Endothelial cell (in vitro differentiated cells): ENCODE measurements around the gene PRSS56. TPM values are rescaled to one million over a fixed set of nuclear protein-coding genes. Genes with fewer than 3 reads are reported as not detected.

ENCODE experiments used
- DNase-seq: peaks from one replicate; pipeline ENCODE4 v3.0.0; 2021; ENCODE audit warnings: low spot score
- H3K27ac Mint-ChIP-seq: one replicate; pipeline ENCODE4 v1.8.0; 2021; ENCODE audit warnings: mixed read lengths, inconsistent platforms; ENCODE audit not compliant: unreplicated experiment
- H3K27me3 Mint-ChIP-seq: one replicate; pipeline ENCODE4 v1.8.0; 2021; ENCODE audit warnings: mild to moderate bottlenecking, moderate library complexity, mixed read lengths, inconsistent platforms; ENCODE audit not compliant: unreplicated experiment
- H3K36me3 Mint-ChIP-seq: one replicate; pipeline ENCODE4 v1.8.0; 2021; ENCODE audit warnings: mild to moderate bottlenecking, low read depth, mixed read lengths, inconsistent platforms; ENCODE audit not compliant: unreplicated experiment
- H3K4me1 Mint-ChIP-seq: one replicate; pipeline ENCODE4 v1.8.0; 2021; ENCODE audit warnings: mild to moderate bottlenecking, mixed read lengths, inconsistent platforms; ENCODE audit not compliant: unreplicated experiment
- H3K4me3 Mint-ChIP-seq: one replicate; pipeline ENCODE4 v1.8.0; 2021; ENCODE audit warnings: mild to moderate bottlenecking, mixed read lengths, inconsistent platforms; ENCODE audit not compliant: unreplicated experiment
- H3K9me3 Mint-ChIP-seq: one replicate; pipeline ENCODE4 v1.8.0; 2021; ENCODE audit warnings: mixed read lengths, inconsistent platforms; ENCODE audit not compliant: unreplicated experiment
- total RNA-seq: library from RNA; stranded (reverse); fragmentation: NEBNext Ultra II Directional; extraction: Animal tissue kit (Norgen Biotek cat#: 25700); gene quantifications from one replicate; pipeline ENCODE4 v1.2.1, GENCODE V29; 2021; ENCODE audit not compliant: unreplicated experiment
- TF ChIP-seq, protein P1 (sequence below): fragments of 200-600 bp; sonication (generic); IDR thresholded peaks from one replicate; pipeline ENCODE4 v1.5.0; 2021; ENCODE audit warnings: antibody characterized with exemption; ENCODE audit not compliant: unreplicated experiment

PRSS56 gene
- total RNA-seq, 1 donor from 2014 or later = not detected

DNA sequence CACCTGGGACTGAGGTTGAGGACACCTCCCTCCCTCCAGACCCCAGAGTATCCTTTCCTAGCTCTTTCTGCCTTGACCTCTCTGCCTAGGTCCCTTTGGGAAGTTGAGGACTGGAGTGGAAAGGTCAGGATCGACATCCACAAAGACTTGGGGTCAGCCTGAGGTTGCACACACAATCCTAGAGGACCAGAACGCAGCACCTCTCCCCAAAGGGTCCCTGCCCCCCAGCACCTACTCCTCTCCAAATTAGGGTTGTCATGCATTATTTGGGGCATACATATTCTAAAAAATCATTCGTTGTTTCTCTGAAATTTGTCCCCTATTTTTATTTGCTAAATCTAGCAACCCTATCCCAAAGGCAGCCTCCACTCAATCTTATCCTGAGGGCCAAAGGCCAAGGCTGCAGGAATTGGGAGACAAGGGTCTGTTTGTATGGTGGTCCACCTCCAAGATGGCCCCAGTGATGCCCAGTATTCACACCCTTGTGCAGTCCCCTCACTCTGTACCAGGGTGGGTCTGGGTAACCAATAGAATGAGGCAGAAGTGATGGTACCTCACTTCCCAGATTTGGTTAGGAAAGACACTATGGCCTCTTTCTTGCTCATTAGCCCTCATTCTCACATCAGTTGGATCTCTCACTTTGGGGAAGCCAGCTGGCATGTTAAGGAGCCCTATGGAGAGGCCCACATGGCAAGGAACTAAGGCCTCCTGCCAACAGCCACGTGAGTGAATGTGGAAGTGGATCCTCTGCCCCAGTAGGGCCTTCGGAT, 15.8 kb downstream of the PRSS56 start:
- DNase-seq = no peak
- TF ChIP-seq, protein P1, sequence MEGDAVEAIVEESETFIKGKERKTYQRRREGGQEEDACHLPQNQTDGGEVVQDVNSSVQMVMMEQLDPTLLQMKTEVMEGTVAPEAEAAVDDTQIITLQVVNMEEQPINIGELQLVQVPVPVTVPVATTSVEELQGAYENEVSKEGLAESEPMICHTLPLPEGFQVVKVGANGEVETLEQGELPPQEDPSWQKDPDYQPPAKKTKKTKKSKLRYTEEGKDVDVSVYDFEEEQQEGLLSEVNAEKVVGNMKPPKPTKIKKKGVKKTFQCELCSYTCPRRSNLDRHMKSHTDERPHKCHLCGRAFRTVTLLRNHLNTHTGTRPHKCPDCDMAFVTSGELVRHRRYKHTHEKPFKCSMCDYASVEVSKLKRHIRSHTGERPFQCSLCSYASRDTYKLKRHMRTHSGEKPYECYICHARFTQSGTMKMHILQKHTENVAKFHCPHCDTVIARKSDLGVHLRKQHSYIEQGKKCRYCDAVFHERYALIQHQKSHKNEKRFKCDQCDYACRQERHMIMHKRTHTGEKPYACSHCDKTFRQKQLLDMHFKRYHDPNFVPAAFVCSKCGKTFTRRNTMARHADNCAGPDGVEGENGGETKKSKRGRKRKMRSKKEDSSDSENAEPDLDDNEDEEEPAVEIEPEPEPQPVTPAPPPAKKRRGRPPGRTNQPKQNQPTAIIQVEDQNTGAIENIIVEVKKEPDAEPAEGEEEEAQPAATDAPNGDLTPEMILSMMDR = no peak
- Mint-ChIP-seq H3K27me3 (peaks cover 7% of the 10 kb centered on the region), H3K4me3 (no peak overlapping the region), H3K9me3 (peaks cover 3% of the 10 kb centered on the region), H3K27ac (no peak overlapping the region), H3K36me3 (peaks cover 4% of the 10 kb centered on the region), H3K4me1 (peaks cover 5% of the 10 kb centered on the region)

DNA sequence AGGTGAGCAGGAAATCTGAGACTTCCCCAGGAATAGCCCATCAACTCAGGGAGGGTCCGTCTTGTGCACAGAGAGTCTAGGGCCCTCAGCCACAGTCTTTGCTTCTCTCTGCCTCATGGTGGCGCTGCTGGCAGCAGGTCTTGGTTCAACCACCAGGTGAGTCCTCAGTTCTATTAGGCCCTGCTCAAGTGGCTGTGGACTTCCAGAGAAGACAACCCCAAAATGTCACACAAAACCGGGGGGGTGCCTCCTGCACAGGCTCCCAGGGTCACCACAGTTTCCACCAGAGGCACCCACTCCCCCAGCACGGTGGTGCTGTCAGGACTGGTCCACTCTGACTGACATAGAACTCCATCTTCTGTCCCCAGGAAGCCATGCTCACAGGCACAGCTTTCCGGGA, 16.9 kb downstream of the PRSS56 start:
- H3K36me3 Mint-ChIP-seq = peaks cover 4% of the 10 kb centered on the region
- no peak overlapping the region for H3K27ac Mint-ChIP-seq
- peaks cover 5% of the 10 kb centered on the region for H3K4me1 Mint-ChIP-seq
- TF ChIP-seq, protein P1 = peak; percentile 53
- no peak overlapping the region for H3K4me3 Mint-ChIP-seq
- peaks cover 3% of the 10 kb centered on the region for H3K9me3 Mint-ChIP-seq
- H3K27me3 Mint-ChIP-seq = peaks cover 7% of the 10 kb centered on the region
- peak; percentile 40 for DNase-seq

DNA sequence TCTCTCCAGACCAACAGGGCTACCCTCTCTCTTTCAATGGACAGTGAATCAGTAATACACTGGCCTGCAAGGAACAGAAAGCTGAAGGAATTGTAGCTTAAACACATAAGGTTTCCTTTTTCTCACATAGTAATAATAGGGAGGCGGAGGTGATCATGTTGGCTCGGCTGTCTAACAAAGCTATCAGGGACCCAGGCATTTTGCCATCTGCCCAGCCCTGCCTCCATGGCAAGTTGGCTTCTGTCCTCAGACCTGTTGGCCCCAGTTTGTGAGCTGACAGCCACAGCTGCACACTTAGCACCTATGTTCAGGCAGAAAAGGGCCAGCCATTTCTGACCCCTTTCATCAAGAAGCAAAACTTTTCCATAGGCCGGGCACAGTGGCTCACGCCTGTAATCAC, 17.3 kb downstream of the PRSS56 start:
- Mint-ChIP-seq H3K4me3 (no peak overlapping the region), H3K27ac (no peak overlapping the region), H3K9me3 (peaks cover 3% of the 10 kb centered on the region), H3K36me3 (peaks cover 4% of the 10 kb centered on the region), H3K27me3 (peaks cover 7% of the 10 kb centered on the region), H3K4me1 (peaks cover 5% of the 10 kb centered on the region)
- DNase-seq = no peak
- TF ChIP-seq, protein P1 = no peak

GRCh38 chr2:232538671-232539070, 18.5 kb downstream of the PRSS56 start:
- H3K4me3 Mint-ChIP-seq = no peak overlapping the region
- TF ChIP-seq, protein P1 = no peak
- H3K36me3 Mint-ChIP-seq = peaks cover 5% of the 10 kb centered on the region
- H3K27ac Mint-ChIP-seq = no peak overlapping the region
- peaks cover 3% of the 10 kb centered on the region for H3K9me3 Mint-ChIP-seq
- no peak for DNase-seq
- H3K27me3 Mint-ChIP-seq = peaks cover 7% of the 10 kb centered on the region
- H3K4me1 Mint-ChIP-seq = peaks cover 5% of the 10 kb centered on the region
